Transverse colon (tissue), 4 donors: ENCODE data around the gene DIAPH3. TPM values are rescaled to one million over a fixed set of nuclear protein-coding genes. Genes with fewer than 3 reads are reported as not detected.

Experiments used
- DNase-seq: peaks from one replicate; pipeline ENCODE4 v3.0.0-alpha.2; 2019
- H3K27ac ChIP-seq, 4 donors: fragments of 200-600 bp; sonication (generic); 2 replicates each; pipeline ENCODE4 v1.5.1; 2016 to 2018; ENCODE audit warnings: inconsistent platforms in 4 of 4
- H3K27me3 ChIP-seq: fragments of 200-600 bp; sonication (generic); 2 replicates; pipeline ENCODE4 v1.5.1; 2017; ENCODE audit warnings: inconsistent platforms
- H3K36me3 ChIP-seq, 4 donors: fragments of 200-600 bp; sonication (generic); 2 replicates each; pipeline ENCODE4 v1.5.1; 2017 to 2019; ENCODE audit warnings: inconsistent platforms in 4 of 4
- H3K4me1 ChIP-seq, 4 donors: fragments of 200-600 bp; sonication (generic); 2 replicates each; pipeline ENCODE4 v1.5.1; 2017 to 2020; ENCODE audit warnings: inconsistent platforms in 4 of 4
- H3K4me3 ChIP-seq, 4 donors: fragments of 200-600 bp; sonication (generic); 1 replicate in 1 of 4; 2 replicates in 3 of 4; pipeline versions ENCODE4 v1.5.1 to v1.6.1; 2017 to 2019; ENCODE audit warnings: inconsistent platforms in 4 of 4
- H3K9me3 ChIP-seq, 2 donors: fragments of 200-600 bp; sonication (generic); 2 replicates each; pipeline ENCODE4 v1.5.1; 2017 to 2019; ENCODE audit warnings: inconsistent platforms in 2 of 2
- EP300 ChIP-seq: sonication (generic); formaldehyde crosslinking; IDR thresholded peaks from one replicate; pipeline ENCODE4 v1.6.1; 2017; ENCODE audit warnings: antibody characterized with exemption, low read depth
- POLR2A ChIP-seq: fragments of 450-650 bp; IDR thresholded peaks from one replicate; pipeline ENCODE4 v1.6.1; 2016; ENCODE audit warnings: antibody characterized with exemption, mild to moderate bottlenecking, moderate library complexity
- POLR2AphosphoS5 ChIP-seq, 3 donors: sonication (generic); formaldehyde crosslinking; IDR thresholded peaks; one replicate each; pipeline ENCODE4 v1.6.1; 2016; ENCODE audit warnings: antibody characterized with exemption in 3 of 3
- WGBS, 2 donors: methylation state at CpG; one replicate each; pipeline ENCODE4 v1.1.5; 2018; ENCODE audit warnings: low coverage in 1 of 2; 5-methylcytosine and 5-hydroxymethylcytosine counted together
- in situ Hi-C, 4 donors: fragments of 200-750 bp; cut with MboI; loops; one replicate each; pipeline versions ENCODE4 v1.15.0 to v1.15.1; 2017; ENCODE audit warnings: low sequenced_read_pairs in 3 of 4, low pct_ligation_motif_present in 1 of 4, low pct_unique_long_range_greater_than_20kb in 1 of 4
- intact Hi-C: fragments of 100-400 bp; cut with DNase I; formaldehyde crosslinking; loops from one replicate; pipeline ENCODE4 v1.15.1; 2023; ENCODE audit warnings: low total_unique reads
- total RNA-seq, 4 donors: library from RNA; depleted of rRNA; stranded (reverse); fragments of >200 nt; gene quantifications; one replicate each; pipeline ENCODE4 v1.1.0, GENCODE V29; 2016
- TF ChIP-seq, protein P1 (sequence below), 5 experiments: fragments of 200-600 bp in 3 of 5; fragments of 450-650 bp in 2 of 5; sonication (generic) in 3 of 5; IDR thresholded peaks; 1 replicate in 2 of 5; 2 replicates in 3 of 5; pipeline ENCODE4 v1.5.1; 2016 to 2017; ENCODE audit warnings: antibody characterized with exemption in 5 of 5, inconsistent platforms in 3 of 5, mild to moderate bottlenecking in 2 of 5, moderate library complexity in 1 of 5

Gene DIAPH3
- total RNA-seq, 4 donors from 2014 or later = 0.95 to 1.6 (median 1.2) TPM

DNA sequence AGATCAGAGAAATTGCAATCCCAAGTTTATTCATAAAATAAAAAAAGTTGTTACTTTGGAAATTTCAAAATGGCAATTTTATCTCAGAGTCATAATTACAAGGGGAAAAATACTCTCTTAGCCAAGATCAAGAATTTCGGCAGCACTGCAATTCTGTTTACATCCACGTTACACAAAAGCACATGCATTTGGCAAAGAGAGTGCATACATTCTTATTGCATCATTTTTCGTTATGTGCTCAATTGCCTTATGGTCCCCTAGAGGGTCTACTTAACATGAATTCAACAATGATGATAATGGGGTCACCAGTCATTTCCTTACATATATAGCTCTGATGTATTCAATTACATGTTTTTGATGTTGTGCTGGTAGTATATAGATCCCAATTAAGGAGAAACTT, 498.0 kb downstream of the DIAPH3 start:
- Histone ChIP-seq H3K4me3 (no peak overlapping the region), H3K27me3 (no peaks in the 10 kb centered on the region), H3K4me1 (peaks cover 0 to 3% (median 0%) of the 10 kb centered on the region in 4 donors), H3K9me3 (no peaks in the 10 kb centered on the region), H3K36me3 (no peaks in the 10 kb centered on the region), H3K27ac (no peak overlapping the region)
- TF ChIP-seq POLR2AphosphoS5 (IDR thresholded peaks at IDR 0.05) (no peak), POLR2A (no peak), EP300 (no peak)
- TF ChIP-seq, protein P1, sequence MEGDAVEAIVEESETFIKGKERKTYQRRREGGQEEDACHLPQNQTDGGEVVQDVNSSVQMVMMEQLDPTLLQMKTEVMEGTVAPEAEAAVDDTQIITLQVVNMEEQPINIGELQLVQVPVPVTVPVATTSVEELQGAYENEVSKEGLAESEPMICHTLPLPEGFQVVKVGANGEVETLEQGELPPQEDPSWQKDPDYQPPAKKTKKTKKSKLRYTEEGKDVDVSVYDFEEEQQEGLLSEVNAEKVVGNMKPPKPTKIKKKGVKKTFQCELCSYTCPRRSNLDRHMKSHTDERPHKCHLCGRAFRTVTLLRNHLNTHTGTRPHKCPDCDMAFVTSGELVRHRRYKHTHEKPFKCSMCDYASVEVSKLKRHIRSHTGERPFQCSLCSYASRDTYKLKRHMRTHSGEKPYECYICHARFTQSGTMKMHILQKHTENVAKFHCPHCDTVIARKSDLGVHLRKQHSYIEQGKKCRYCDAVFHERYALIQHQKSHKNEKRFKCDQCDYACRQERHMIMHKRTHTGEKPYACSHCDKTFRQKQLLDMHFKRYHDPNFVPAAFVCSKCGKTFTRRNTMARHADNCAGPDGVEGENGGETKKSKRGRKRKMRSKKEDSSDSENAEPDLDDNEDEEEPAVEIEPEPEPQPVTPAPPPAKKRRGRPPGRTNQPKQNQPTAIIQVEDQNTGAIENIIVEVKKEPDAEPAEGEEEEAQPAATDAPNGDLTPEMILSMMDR (IDR thresholded peaks at IDR 0.05) = no peak
- DNase-seq = no peak
- intact Hi-C loops = no loop called here
- in situ Hi-C loops = loop anchor here in 1 of 4 donors (25.0 kb wide), 1 partner anchor 278 kb away; no protein-coding TSS in a partner anchor
- WGBS, 2 donors = 69 to 79% methylated on average over 2 to 3 of the region's 3 CpGs

DNA sequence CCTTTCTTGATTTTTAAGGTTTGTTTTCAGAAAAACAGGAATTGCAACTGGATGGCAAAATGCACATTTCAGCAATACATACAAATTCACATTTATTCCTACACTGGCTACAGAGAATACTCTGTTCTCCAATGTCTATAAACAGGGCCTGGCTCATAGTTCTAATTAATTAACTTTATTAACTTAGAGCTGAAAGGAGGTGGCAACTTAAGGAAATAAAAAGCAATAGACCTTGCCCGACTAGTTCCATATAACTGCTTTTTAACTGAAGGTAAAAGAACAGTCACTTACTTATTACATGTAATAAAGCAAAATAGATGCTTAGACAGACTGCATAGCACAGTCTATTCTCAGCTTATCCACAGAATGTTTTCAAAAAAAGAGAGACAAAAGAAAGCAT, 498.5 kb downstream of the DIAPH3 start:
- Histone ChIP-seq H3K4me3 (no peak overlapping the region), H3K27me3 (no peaks in the 10 kb centered on the region), H3K36me3 (no peaks in the 10 kb centered on the region), H3K4me1 (peaks cover 0 to 3% (median 0%) of the 10 kb centered on the region in 4 donors), H3K9me3 (no peaks in the 10 kb centered on the region), H3K27ac (no peak overlapping the region)
- intact Hi-C loops (no loop called here), in situ Hi-C loops (loop anchor here in 1 of 4 donors (25.0 kb wide), 1 partner anchor 278 kb away; no protein-coding TSS in a partner anchor)
- DNase-seq = no peak
- 44% methylated on average over 1 of the region's 1 CpG; no CpG with 5 or more reads in 1 of the 2 donors for WGBS, 2 donors
- TF ChIP-seq EP300 = no peak
- TF ChIP-seq POLR2A = no peak
- TF ChIP-seq, protein P1 (IDR thresholded peaks at IDR 0.05) = no peak
- no peak for TF ChIP-seq POLR2AphosphoS5 (IDR thresholded peaks at IDR 0.05)

DNA sequence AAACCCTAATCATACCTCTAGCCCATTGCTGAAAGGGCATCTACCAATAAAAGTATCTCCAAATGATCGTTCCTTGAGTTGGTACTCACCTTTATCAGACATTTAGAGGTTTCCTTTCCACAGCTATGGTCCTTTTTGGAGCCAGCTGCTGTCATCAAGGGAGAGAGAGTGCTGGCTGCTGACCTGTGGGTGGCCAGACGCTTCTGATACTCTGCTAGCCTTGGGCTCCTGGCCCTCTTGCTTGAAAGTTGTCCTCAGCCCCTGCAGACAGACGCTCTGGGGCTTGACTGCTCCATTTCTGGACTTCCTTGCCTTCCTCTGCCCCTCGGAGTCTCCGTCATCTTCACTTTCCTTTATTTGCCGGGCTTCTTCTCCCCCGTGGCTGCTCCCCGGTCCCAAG, 499.1 kb downstream of the DIAPH3 start:
- intact Hi-C loops (no loop called here), in situ Hi-C loops (loop anchor here in 1 of 4 donors (25.0 kb wide), 1 partner anchor 277 kb away; no protein-coding TSS in a partner anchor)
- TF ChIP-seq EP300 (no peak), POLR2A (no peak), POLR2AphosphoS5 (IDR thresholded peaks at IDR 0.05) (no peak)
- TF ChIP-seq, protein P1 (IDR thresholded peaks at IDR 0.05) = no peak

DNA sequence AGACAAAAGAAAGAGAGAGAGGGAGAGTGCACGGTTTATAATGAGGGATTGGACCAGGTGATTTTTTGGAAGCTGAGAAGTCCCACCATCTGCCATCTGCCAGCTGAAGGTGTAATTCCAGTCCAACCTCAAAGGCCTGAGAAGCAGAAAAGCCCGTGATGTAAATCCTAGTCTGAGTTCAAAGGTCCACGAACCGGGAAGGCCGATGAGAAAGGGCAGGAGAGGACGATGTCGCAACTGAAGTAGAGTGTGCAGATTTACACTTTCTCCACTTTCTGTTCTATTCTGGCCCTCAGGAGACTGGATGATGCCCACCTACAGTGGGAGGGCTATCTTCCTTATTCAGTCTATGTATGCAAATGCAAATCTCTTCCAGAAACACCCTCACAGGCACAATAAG, 500.0 kb downstream of the DIAPH3 start:
- Histone ChIP-seq H3K27me3 (no peaks in the 10 kb centered on the region), H3K4me3 (no peak overlapping the region), H3K9me3 (no peaks in the 10 kb centered on the region), H3K4me1 (peaks cover 0 to 3% (median 0%) of the 10 kb centered on the region in 4 donors), H3K27ac (no peak overlapping the region), H3K36me3 (no peaks in the 10 kb centered on the region)
- intact Hi-C loops = no loop called here
- DNase-seq = no peak
- in situ Hi-C loops = loop anchor here in 1 of 4 donors (25.0 kb wide), 1 partner anchor 276 kb away; no protein-coding TSS in a partner anchor
- TF ChIP-seq POLR2A = no peak
- TF ChIP-seq POLR2AphosphoS5 (IDR thresholded peaks at IDR 0.05) = no peak
- TF ChIP-seq EP300 = no peak
- TF ChIP-seq, protein P1 (IDR thresholded peaks at IDR 0.05) = no peak
- 92 to 95% methylated on average over 6 to 7 of the region's 7 CpGs for whole genome bisulfite sequencing, 2 donors

More for the DNA sequence above, 499.1 kb downstream of the DIAPH3 start:
- no peak overlapping the region for H3K27ac ChIP-seq
- no peaks in the 10 kb centered on the region for H3K36me3 ChIP-seq
- DNase-seq = no peak
- H3K9me3 ChIP-seq = no peaks in the 10 kb centered on the region
- WGBS, 2 donors = 63 to 74% methylated on average over 6 to 8 of the region's 8 CpGs
- H3K27me3 ChIP-seq = no peaks in the 10 kb centered on the region
- H3K4me3 ChIP-seq = no peak overlapping the region
- peaks cover 0 to 3% (median 0%) of the 10 kb centered on the region in 4 donors for H3K4me1 ChIP-seq
